Stimulated activated CD8-positive, alpha-beta memory T cell treated with anti-CD3 and anti-CD28 coated beads, Interleukin-4, amount 100 ng/mL, for 1 hour (primary cell): Measurements from ENCODE around the gene NT5C3A.

Experiments used
- DNase-seq, 2 donors: peaks; one replicate each; pipeline ENCODE4 v3.0.0-alpha.2; 2020; ENCODE audit warnings: low read depth in 2 of 2, low spot score in 1 of 2

NT5C3A gene

GRCh38 chr7:33075818-33076518 lies 13.4 kb upstream of the NT5C3A start:
- DNase-seq: no peak

- no peak for DNase-seq
Measured at GRCh38 chr7:33073243-33073642, 10.7 kb upstream of the NT5C3A start.

GRCh38 chr7:33072471-33072870 lies 9.9 kb upstream of the NT5C3A start:
- DNase-seq: no peak

GRCh38 chr7:33070831-33071230 lies 8.3 kb upstream of the NT5C3A start:
- no peak for DNase-seq

- no peak for DNase-seq
Measured at GRCh38 chr7:33070277-33070676, 7.7 kb upstream of the NT5C3A start.

- no peak for DNase-seq
Measured at GRCh38 chr7:33067921-33068320, 5.3 kb upstream of the NT5C3A start.

GRCh38 chr7:33066771-33067170 lies 4.2 kb upstream of the NT5C3A start:
- no peak for DNase-seq

- DNase-seq: no peak
Measured at GRCh38 chr7:33065981-33066380, 3.4 kb upstream of the NT5C3A start.

GRCh38 chr7:33062782-33063443 lies 337 bp upstream of the NT5C3A start:
- DNase-seq: peak; percentile 84 to 86

GRCh38 chr7:33061282-33061937 lies 1.2 kb downstream of the NT5C3A start:
- no peak for DNase-seq

- no peak for DNase-seq
Measured at GRCh38 chr7:33059635-33060034, 2.9 kb downstream of the NT5C3A start.

- DNase-seq: no peak
Measured at GRCh38 chr7:33055158-33055557, 7.4 kb downstream of the NT5C3A start.

- no peak for DNase-seq
Measured at GRCh38 chr7:33054261-33054964, 8.2 kb downstream of the NT5C3A start.

GRCh38 chr7:33053721-33054120 lies 8.9 kb downstream of the NT5C3A start:
- DNase-seq: no peak

GRCh38 chr7:33050535-33051318 lies 11.8 kb downstream of the NT5C3A start:
- DNase-seq: no peak

- DNase-seq: no peak
Measured at GRCh38 chr7:33048704-33049103, 13.9 kb downstream of the NT5C3A start.

GRCh38 chr7:33048257-33048656 lies 14.3 kb downstream of the NT5C3A start:
- DNase-seq: no peak

GRCh38 chr7:33044986-33045385 lies 17.6 kb downstream of the NT5C3A start:
- no peak for DNase-seq

GRCh38 chr7:33044401-33044718 lies 18.2 kb downstream of the NT5C3A start:
- DNase-seq: no peak

- no peak for DNase-seq
Measured at GRCh38 chr7:33043501-33044400, 18.8 kb downstream of the NT5C3A start.
